NCI-H460 (cell line): ENCODE measurements around the gene C8G. TPM values are rescaled to one million over a fixed set of nuclear protein-coding genes. Genes with fewer than 3 reads are reported as not detected.

ENCODE experiments used
- DNase-seq: peaks from one replicate; pipeline ENCODE4 v3.0.0-alpha.2; 2016; ENCODE audit warnings: low read depth; ENCODE audit errors: extremely low read depth
- total RNA-seq: library from RNA; depleted of rRNA; stranded (reverse); fragments of >200 nt; shearing (Covaris generic); gene quantifications from 2 replicates; pipeline ENCODE4 v1.2.3, GENCODE V29; 2014

Gene C8G
- total RNA-seq, 1 experiment from 2014 or later = not detected

DNA sequence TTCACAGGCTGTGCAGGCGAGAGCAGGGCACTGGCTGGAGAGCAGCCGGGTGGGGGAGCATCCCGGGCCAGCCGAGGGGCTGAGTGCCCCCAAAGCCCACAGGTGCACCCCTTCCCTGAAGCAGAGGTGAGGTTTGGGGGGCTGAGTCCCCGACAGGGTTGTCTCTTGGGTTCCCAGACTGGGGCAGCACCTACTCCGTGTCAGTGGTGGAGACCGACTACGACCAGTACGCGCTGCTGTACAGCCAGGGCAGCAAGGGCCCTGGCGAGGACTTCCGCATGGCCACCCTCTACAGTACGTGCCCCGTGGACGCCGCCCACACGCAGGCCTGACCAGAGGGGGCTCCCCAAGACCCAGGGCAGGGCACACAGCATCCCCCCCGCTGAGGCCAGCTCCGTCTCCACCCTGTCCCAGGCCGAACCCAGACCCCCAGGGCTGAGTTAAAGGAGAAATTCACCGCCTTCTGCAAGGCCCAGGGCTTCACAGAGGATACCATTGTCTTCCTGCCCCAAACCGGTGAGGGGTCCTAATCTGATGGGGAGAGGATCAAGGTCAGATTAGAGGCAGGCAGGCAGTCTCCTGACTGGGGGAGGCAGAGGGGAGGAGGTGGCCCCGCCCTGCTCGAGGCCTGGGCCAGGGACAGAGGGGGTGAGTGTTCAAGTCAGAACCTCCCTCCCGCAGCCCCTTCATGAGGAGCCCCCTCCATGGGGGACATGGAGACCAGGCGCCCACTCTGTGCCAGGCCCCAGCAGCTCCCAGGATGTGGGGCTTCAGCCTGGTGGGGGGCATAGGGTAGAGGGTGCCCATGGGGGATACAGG is 34.9 kb downstream of the C8G start:
- no peak for DNase-seq

DNA sequence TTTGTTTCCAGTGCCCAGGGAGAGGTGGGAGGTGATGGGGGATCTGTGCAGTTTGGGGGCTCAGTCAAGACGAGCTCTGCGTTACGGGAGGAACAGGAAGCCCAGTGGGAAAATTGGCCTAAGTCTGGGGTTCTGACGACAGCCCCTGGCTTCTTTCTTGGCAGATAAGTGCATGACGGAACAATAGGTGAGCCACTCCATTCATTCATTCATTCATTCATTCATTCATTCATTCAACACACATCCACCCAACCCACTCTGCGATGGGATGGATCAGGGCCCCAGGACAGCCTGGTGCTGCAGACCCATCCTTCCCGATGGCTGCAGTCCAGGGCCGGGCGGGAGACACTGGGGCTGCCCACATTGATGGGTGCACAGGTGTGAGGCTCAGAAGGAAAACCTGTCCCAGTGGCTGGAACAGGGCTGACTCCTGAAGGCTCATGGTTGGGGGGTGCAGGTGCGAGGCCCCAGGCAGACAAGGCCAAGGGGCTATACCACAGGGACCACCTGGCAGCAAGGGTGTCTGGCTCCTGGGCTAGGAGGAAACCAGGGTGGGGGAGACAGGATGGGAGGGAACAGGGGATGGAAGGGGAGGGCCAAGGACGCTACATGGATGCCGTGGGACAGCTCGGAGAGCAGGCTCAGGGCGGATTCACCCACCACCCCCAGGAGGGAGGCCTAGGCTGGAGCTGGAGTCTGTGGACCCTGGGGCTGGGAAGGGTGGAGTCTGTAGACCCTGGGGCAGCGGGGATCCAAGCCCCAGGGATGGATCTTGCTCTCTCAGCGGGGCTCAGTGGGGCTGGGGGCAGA is 35.8 kb downstream of the C8G start:
- no peak for DNase-seq

DNA sequence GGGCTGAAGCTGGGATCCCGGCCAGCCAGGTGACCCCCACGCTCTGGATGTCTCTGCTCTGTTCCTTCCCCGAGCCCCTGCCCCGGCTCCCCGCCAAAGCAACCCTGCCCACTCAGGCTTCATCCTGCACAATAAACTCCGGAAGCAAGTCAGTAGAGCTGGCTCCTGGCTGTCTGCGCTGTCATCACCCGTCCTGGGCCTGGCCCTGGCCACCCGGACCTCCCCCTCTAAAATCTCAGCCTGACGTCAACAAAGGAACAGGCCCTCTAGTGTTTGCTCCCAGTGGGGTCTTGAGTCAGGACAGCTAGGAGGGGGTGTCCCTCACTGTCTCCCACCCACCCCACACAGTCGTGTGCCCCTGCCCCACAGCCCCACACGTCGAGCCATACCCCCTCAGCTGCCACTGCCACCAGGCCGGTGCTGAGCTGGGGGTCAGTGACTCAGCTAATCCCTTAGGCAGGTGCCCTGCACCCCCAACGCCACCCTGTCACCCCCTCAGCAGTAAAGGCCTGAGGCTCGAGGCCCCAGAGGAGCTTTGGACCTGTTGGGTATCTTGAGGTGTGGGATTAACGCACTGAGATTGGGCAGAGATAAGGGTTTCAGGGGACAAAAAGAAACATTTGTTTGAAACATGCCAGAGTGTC is 36.7 kb downstream of the C8G start:
- DNase-seq = no peak

DNA sequence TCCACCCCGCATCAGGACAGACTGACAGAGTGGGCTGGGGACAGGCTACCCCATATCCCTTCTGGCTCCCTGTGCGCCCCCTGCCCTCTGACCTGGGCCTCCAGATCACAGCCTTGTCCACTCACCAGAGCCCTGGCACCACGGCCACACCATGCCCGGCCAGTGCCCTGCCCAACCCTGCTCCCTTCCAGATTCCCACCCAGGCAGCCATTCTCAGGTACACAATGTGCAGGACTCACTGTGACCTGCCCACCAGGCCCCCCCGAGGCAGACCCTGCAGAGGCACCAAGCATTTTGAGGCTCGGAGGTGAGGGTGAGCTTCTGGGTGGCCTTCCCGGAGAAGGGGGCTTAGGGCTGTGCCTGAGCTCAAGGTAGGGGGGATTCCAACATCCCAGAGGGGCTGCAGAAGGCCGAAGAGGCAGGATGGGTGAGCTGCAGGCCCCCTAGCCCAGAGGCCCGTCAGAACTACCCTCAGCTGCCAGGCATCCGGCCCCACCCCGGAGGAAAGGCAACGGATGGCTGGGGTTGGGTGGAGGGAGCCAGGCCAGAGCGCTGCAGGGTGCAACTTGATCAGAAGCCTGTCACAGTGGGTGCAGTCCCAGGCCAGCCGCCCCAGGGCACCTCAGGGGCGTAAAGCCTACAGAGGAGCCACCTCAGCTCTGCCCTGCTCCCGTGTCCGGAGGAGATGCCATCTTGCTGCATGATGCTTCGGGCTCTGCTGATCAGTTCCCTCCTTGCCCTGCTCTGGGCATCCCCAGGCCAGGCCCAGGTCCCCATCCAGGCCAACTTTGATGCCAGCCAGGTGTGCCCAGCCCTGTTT is 37.4 kb downstream of the C8G start, which contains the start of gene LCNL1:
TSS of gene LCNL1 (plus strand) at position 762 of the 820 bp plus-strand sequence. CDS start 594 bp downstream, outside the sequence.
- no peak for DNase-seq

DNA sequence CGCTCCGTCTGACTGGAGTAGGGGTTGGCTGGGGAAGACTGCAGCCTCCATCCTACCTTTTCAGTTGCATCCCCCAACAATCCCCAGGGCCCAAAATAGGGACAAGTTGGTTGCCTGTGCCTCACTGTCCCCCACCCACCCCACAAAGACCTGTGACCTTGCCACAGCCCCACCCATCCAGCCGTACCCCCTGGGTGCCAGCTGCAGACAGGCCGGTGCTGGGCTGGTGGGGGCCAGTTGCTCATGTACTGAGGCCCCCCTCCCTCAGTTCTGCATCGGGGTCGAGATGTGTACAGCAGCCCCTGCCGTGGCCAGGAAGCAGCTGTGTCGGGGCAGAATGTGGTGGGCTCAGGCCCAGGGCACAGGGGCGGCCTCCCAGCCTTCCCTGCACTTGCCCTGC is 38.1 kb downstream of the C8G start:
- no peak for DNase-seq

DNA sequence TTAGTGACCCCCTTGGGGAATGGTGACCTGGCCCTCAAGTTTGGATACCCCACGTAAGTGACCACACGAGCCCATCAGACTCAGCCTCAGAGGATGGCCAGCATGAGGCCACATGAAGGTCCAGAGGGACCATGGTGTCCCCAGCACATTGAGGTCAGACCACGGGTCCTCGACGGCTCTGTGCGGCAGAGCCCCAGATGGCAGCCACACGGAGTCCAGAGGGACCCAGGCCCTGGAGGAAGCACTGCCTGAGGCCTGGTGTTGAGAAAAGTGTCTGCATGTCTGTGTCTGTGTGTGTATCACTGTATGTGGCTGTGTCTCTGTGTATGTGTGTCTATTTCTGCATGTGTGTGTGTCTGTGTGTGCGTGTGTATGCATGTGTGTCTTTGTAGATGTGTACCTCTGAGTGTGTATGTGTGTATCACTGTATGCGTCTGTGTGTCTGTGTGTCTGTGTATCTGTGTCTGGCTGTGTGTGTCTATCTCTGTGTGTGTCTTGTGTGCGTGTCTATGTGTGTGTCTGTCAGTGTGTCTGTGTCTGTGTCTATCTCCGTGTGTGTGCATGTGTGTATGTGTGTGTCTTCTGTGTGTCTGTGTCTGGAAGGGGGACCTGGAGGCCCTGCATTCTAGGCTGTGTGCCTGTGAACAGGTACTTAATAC is 38.7 kb downstream of the C8G start:
- no peak for DNase-seq

DNA sequence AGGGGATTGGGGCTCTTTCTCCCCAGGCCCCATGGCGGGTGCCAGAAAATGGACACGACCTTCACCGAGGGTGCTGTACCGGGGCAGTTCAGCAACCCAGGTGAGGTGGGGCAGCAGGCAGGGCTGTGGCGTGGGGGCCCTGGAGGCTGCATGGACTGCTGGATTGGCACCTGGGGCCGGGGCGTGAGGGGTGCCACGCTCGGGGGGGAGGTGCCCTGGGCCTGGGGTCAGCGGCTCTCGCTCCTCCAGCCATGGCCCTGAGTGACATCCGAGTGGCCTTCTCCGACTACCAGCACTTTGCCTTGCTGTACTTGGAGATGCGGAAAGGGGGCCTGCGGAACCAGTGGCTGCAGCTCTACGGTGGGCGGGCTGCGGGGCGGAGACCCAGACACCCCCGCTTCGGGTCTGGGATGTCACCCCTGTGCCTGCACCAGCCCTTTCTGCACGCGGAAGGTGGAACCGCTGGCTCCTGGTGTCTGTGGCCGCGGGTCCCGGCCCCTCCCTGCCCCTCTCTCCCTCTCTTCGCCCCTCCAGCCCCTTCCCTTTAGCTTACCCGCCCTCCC is 39.5 kb downstream of the C8G start:
- DNase-seq = no peak

DNA sequence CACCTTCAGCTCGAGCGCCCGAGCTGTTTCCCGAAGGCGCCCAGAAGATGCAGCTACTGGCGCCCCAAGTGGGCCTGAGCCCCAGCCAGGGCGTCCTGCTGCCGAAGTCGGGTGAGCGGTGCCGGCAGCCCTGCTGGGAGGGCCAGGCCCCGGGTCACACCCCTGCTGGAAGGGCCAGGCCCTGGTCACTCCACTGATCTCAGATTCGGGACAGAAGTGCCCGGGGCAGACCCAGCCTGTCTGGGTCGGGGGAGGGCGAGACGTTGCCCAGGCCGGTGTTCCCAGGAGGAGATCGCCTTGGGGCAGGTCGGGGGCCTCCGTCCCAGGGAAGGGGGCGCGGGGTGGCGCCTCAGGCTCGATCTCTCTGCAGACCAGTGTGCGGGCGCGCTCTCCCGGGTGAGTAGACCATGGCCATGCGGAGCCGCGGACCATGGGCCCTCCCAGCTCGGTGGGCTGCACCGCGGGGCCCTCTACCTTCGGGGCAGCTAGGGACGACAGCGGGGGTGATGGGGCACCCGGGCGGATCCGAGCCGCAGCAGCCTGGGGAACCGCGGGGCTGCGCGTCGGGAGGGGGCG is 40.1 kb downstream of the C8G start:
- no peak for DNase-seq

DNA sequence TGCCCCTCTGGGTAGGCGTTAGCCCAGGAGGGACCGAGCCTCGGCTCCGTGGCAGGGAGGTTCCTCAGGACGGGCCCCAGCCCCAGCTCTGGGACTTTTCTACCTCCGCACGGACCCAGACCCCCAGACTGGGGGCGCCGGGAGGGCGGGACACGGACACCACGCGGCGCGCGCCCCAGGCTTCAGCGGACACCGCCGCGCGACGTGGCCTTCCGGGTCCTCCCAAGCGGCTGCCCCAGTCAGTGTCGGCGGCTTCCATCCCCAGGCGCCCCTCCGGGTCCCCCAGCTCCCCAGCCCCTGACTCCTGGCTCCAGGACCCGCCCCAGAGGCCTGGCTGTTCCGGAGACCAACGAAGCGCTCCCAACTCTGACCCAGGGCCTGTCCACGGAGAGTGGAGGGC is 40.8 kb downstream of the C8G start:
- DNase-seq = no peak

DNA sequence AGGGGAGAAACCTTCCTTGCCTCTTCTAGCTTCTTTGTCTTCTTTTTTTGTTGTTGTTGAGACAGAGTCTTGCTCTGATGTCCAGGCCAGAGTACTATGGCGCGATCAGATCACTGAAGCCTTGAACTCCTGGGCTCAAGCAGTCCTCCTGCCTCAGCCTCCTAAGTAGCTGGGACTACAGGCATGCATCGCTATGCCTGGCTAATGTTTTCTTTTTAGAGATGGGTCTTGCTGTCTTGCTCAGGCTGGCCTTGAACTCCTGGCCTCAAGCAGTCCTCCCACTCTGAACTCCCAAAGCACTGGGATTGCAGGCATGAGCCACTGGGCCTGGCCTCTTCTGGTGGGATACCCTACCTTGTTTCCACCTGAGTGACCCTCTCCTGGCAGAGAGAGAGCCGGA is 43.8 kb downstream of the C8G start:
- no peak for DNase-seq

DNA sequence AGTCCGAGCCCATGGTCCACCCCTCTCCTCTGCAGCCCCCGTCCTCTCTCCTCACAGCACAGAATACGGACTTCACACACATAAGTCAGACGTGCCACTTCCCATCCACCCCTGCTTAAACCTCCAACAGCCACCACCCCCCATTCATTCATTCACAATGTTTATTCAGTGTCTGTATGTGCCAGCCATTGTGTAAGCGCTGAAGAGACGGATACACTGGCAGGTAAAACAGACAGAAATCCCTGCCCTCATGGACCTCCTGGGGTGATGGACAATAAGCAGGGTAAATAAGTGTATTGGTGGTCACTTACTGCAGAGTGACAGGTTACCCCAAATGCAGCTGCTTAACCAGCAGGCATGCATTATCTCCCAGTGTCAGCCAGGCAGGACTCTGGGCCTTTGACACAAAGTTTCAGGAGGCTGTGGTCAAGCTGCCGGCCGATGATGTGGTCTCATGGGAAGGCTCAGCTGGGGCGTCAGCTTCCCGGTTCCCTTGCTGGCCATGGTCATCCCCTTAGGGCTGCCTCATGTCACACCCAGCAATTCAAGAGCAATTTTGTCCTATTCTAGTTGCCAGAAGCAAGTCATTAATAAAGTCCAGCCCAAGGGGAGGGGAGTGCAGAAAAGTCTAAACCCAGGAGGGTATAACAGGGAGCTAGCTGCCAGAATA is 45.3 kb downstream of the C8G start:
- no peak for DNase-seq

DNA sequence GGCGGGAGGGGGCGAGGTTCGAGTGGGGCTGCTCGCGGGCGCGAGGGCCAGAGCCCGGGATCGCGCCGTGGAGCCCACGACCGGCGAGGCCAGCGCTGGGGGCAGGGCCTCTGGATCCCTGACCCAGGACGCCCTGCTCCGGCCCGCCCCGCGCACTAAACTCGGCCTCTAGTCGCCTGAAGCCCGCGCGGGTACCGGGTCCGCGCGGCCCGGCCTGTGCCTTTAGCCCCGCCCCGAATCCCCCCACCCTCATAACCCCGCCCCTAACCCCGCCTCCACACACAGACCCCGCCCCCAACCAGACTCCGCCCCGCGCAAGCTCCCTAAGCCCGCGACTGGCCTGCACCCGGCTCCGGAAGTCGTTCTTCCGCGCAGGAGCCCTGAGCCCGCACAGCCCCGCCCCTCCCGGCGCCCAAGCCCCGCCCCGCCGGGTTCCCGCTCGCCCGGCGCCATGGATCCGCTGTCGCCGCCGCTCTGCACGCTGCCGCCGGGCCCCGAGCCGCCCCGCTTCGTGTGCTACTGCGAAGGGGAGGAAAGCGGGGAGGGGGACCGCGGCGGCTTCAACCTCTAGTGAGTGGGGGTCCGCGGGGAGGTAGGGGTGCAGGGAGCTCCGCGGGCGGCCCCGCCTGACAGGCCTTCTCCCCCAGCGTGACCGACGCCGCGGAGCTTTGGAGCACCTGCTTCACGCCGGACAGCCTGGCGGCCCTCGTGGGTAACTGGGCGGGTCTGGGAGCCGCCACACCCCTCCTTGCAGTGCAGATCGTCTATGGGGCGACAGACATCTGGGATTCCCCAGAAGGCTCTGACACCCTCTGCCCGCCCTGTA is 47.2 kb downstream of the C8G start, which contains the start of gene PAXX:
TSS of gene PAXX (plus strand) at position 430 of the 826 bp plus-strand sequence. CDS start at position 452, 22 bp downstream.
- peak; percentile 91 for DNase-seq

DNA sequence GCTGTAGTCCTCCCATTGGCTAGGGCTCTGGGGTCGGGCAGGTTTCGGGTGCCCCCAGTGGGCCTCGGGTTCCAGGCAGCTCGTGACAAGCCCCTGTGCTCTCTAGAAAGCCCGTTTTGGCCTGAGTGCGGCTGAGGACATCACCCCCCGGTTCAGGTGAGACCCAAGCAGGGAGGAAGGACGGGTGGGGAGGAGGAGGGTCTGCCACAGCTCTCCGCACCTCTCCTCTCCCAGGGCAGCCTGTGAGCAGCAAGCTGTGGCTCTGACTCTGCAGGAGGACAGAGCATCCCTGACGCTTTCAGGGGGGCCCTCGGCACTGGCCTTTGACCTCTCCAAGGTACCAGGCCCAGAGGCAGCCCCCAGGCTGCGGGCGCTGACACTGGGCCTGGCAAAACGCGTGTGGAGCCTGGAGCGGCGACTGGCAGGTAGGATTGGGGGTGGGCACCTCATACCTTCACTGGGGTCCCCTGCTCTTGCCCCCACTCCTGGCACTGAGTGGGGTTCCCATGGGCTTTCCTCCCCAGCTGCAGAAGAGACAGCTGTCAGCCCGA is 47.9 kb downstream of the C8G start:
- DNase-seq = no peak

DNA sequence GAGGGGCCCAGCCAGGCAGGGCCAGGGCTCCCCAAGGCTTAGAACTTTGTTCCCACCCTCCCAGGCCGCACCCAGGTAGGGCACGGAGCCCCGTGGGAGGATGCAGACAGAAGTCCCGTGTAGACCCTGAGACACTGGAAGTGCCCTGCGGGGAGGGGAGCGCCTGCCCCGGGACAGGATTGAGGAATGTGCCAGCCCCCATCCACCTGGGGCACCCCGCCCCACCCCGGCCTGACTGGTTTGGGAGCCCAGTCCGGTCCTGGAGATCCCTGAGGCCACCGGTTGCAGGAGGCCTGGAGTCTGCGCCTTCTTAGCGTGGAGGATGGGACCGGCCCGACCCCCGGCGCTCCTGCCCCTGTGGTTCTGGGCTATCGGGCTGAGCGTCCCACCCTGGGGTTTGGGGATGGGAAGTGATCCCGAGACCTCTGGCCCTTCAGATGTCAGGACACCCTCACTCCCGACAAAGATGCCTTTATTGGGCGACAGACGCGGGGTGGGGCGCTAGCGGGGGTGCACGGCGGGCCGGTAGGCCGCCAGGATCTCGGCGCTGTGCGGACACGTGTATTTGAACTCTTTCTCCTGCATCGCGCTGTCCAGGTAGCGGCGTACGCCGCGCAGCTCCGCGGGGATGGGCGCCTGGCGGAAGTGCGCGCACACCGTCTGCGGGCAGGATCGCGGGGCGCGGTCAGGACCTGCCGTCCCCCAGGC is 49.3 kb downstream of the C8G start:
- no peak for DNase-seq

DNA sequence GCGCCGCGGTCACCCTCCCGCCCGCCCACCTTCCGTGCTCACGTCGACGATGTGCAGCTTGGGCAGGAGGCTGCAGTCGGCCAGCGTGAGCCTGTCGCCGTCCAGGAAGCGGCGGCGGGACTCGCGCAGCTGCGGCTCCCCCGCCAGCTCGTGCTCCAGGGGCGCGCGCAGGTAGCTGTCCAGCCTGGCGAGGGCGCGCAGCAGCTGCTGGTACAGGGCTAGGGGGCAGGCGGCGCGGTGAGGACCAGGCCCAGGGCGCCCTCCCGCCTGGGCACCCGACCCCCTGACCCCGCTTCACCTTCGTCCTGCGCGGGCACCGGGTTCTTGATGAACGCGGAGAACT is 49.8 kb downstream of the C8G start:
- no peak for DNase-seq

DNA sequence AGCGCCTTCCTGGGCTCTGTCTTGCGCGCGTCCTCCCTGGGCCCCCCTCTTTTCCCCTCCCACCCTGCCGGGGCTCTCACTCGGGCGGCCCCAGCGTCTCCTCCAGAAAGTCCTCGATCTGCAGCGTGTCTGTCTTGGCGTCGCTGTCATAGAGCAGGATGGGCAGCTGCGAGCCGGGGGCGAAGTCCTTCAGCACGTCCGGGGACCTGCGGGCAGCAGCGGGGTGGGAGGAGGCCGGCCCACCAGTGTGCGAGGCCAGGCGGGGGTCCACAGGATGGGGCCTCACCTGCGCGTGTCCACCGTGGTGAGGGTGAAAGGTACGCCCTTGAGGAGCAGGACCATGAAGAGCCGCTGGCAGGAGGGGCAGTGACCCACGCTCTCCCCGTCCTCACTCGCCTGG is 50.3 kb downstream of the C8G start:
- no peak for DNase-seq

DNA sequence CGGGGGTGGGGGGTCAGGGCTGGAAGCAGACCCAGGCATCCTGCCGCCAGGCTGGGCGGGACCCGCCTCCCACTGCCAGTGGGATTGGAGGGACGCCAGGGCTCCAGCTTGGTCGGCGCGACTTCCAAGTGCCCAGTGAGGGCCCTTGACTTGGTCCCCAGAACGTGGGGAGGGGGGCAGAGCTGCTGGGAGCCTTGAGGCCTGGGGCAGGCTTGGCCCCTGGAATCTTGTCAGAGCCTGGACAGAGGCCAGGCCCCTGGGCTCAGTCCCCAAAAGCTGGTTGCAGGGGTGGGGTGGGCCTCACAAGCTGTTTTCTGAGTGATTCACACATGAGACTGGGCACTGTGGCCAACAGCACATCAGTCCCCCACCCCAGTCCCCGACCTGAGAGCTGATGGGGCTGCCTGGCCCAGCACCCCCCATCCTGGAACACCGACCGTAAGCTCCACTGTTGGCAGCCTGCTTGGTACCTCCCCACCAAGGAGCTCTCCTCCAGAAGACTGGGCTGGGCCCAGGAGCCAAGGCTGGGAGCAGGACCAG is 50.8 kb downstream of the C8G start:
- no peak for DNase-seq
